Measurements from ENCODE around the gene CEP20.

CEP20 gene

GRCh38 chr16:15897834-15898254 is 9.4 kb upstream of the CEP20 start:
- DNase-seq (ENCODE audit: low read depth), result peak; percentile 35

GRCh38 chr16:15897121-15897780 is 8.8 kb upstream of the CEP20 start:
- peak; percentile 23 for DNase-seq (ENCODE audit: low read depth)

GRCh38 chr16:15894571-15895374 is 6.4 kb upstream of the CEP20 start:
- DNase-seq (ENCODE audit: low read depth), result no peak

GRCh38 chr16:15891508-15891907 is 3.1 kb upstream of the CEP20 start:
- no peak for DNase-seq (ENCODE audit: low read depth)

GRCh38 chr16:15887283-15887682 is 1.1 kb downstream of the CEP20 start:
- DNase-seq (ENCODE audit: low read depth), result no peak

GRCh38 chr16:15886078-15886477 is 2.3 kb downstream of the CEP20 start:
- no peak for DNase-seq (ENCODE audit: low read depth)

- DNase-seq (ENCODE audit: low read depth), result no peak
Measured at GRCh38 chr16:15885560-15886001, 2.8 kb downstream of the CEP20 start.

- no peak for DNase-seq (ENCODE audit: low read depth)
Measured at GRCh38 chr16:15882563-15882962, 5.8 kb downstream of the CEP20 start.

GRCh38 chr16:15881794-15882379 is 6.5 kb downstream of the CEP20 start:
- no peak for DNase-seq (ENCODE audit: low read depth)

GRCh38 chr16:15880434-15881308 is 7.7 kb downstream of the CEP20 start:
- DNase-seq (ENCODE audit: low read depth), result no peak

GRCh38 chr16:15879255-15879811 is 9.1 kb downstream of the CEP20 start:
- peak; percentile 81 for DNase-seq (ENCODE audit: low read depth)

GRCh38 chr16:15876503-15876902 is 11.9 kb downstream of the CEP20 start:
- DNase-seq (ENCODE audit: low read depth), result no peak

GRCh38 chr16:15874745-15875314 is 13.6 kb downstream of the CEP20 start:
- DNase-seq (ENCODE audit: low read depth), result peak; percentile 44

GRCh38 chr16:15873737-15874136 is 14.7 kb downstream of the CEP20 start:
- no peak for DNase-seq (ENCODE audit: low read depth)

- DNase-seq (ENCODE audit: low read depth), result no peak
Measured at GRCh38 chr16:15873301-15873700, 15.1 kb downstream of the CEP20 start.

GRCh38 chr16:15870011-15870410 is 18.4 kb downstream of the CEP20 start:
- no peak for DNase-seq (ENCODE audit: low read depth)

- no peak for DNase-seq (ENCODE audit: low read depth)
Measured at GRCh38 chr16:15866451-15866850, 22.0 kb downstream of the CEP20 start.

GRCh38 chr16:15865742-15866141 is 22.7 kb downstream of the CEP20 start:
- DNase-seq (ENCODE audit: low read depth), result no peak

GRCh38 chr16:15864939-15865338 is 23.5 kb downstream of the CEP20 start:
- no peak for DNase-seq (ENCODE audit: low read depth)

GRCh38 chr16:15861996-15862395 is 26.4 kb downstream of the CEP20 start:
- no peak for DNase-seq (ENCODE audit: low read depth)

GRCh38 chr16:15858921-15859668 is 29.3 kb downstream of the CEP20 start:
- DNase-seq (ENCODE audit: low read depth), result no peak
